Lower leg skin (tissue), 3 donors: ENCODE results near the gene LCP1.

Experiments
- CTCF ChIP-seq, 3 donors: fragments of 450-650 bp; IDR thresholded peaks; one replicate each; pipeline ENCODE4 v1.5.1; 2016; ENCODE audit warnings: antibody characterized with exemption in 3 of 3, mild to moderate bottlenecking in 3 of 3, moderate library complexity in 2 of 3
- POLR2A ChIP-seq, 2 donors: fragments of 450-650 bp; IDR thresholded peaks; one replicate each; pipeline ENCODE4 v1.6.1; 2016 to 2017; ENCODE audit warnings: antibody characterized with exemption in 2 of 2, mild to moderate bottlenecking in 1 of 2, moderate library complexity in 1 of 2

- TF ChIP-seq CTCF (IDR thresholded peaks at IDR 0.05), result no peak
- no peak for TF ChIP-seq POLR2A (IDR thresholded peaks at IDR 0.05)
Observed at GRCh38 chr13:46086985-46087384, 95.0 kb downstream of the LCP1 start.
